Kidney (tissue), 14 donors: ENCODE results near the gene NPRL2. TPM values are rescaled to one million over a fixed set of nuclear protein-coding genes. Genes with fewer than 3 reads are reported as not detected.
A peak's percentile ranks its signal among the peaks of the same experiment; 100 is the strongest.

Experiments
- DNase-seq, 5 donors: peaks; one replicate each; pipeline ENCODE4 v3.0.0-alpha.2; 2013 to 2020
- FAIRE-seq: peaks from 2 replicates; lab custom pipeline; 2012; peaks lifted over from hg19 to GRCh38; lab: Jason Lieb, UNC
- H3K27ac ChIP-seq, 2 donors: one replicate each; pipeline ENCODE4 v1.7.0; 2013; ENCODE audit warnings: low read depth in 2 of 2, low read length in 2 of 2, inconsistent platforms in 1 of 2
- H3K27me3 ChIP-seq: one replicate; pipeline ENCODE4 v1.7.1; 2013; ENCODE audit warnings: low read length, inconsistent platforms; ENCODE audit not compliant: control insufficient read depth, insufficient read depth
- H3K36me3 ChIP-seq, 3 donors: one replicate each; pipeline versions ENCODE4 v1.7.0 to v1.7.1; 2013; ENCODE audit warnings: low read length in 3 of 3, control low read depth in 1 of 3, inconsistent platforms in 1 of 3; ENCODE audit not compliant: insufficient read depth in 3 of 3, control insufficient read depth in 2 of 3
- H3K4me1 ChIP-seq, 3 donors: one replicate each; pipeline versions ENCODE4 v1.7.0 to v1.7.1; 2013; ENCODE audit warnings: low read length in 3 of 3, inconsistent platforms in 1 of 3, low read depth in 1 of 3; ENCODE audit not compliant: control insufficient read depth in 2 of 3, insufficient read depth in 2 of 3
- H3K4me3 ChIP-seq, 3 donors: one replicate each; pipeline versions ENCODE4 v1.7.0 to v1.8.1; 2013; ENCODE audit warnings: low read length in 3 of 3, control low read depth in 1 of 3, inconsistent platforms in 1 of 3
- H3K9ac ChIP-seq, 3 donors: one replicate each; pipeline versions ENCODE4 v1.7.0 to v1.7.1; 2013; ENCODE audit warnings: low read length in 3 of 3, control low read depth in 1 of 3, inconsistent platforms in 1 of 3
- H3K9me3 ChIP-seq, 3 donors: one replicate each; pipeline versions ENCODE4 v1.7.0 to v1.7.1; 2013; ENCODE audit warnings: low read length in 3 of 3, control low read depth in 1 of 3, inconsistent platforms in 1 of 3; ENCODE audit not compliant: control insufficient read depth in 2 of 3, insufficient read depth in 1 of 3
- CTCF ChIP-seq: IDR thresholded peaks from 3 replicates; pipeline ENCODE4 v1.5.1; 2012; ENCODE audit warnings: mild to moderate bottlenecking, moderate library complexity, borderline replicate concordance; ENCODE audit not compliant: insufficient read depth; ENCODE audit errors: extremely low read depth
- intact Hi-C: fragments of 100-400 bp; cut with DNase I; formaldehyde crosslinking; loops from one replicate; pipeline ENCODE4 v1.11.1; 2022
- polyA plus RNA-seq: library from polyadenylated mRNA; stranded (reverse); fragments of 350-450 nt; fragmentation: Illumina TruSeq; extraction: RNeasy Lipid Tissue Mini Kit (QIAGEN cat#74804); gene quantifications from one replicate; pipeline ENCODE4 v1.2.3, GENCODE V29; 2014; ENCODE audit warnings: low read depth, low replicate concordance; ENCODE audit not compliant: insufficient read depth
- total RNA-seq: library from RNA; stranded (reverse); fragmentation: NEBNext Ultra II Directional; extraction: Animal tissue kit (Norgen Biotek cat#: 25700); gene quantifications from one replicate; pipeline ENCODE4 v1.2.1, GENCODE V29; 2021
- donor health status: control.
- donor health status: control.
- donor health status: control.
- donor health status: control.
- donor health status: control.
- donor health status: DM: yes; HTN: yes; CAD: no.
- donor health status: Normal renal cell carcinoma (clear cell type).

Gene NPRL2
- total and polyA plus RNA-seq, 2 donors from 2014 or later: 23.5 to 39.8 TPM

- intact Hi-C loops: no loop called here
- FAIRE-seq: peak; percentile 73
Observed at GRCh38 chr3:50337175-50337861, 13.3 kb downstream of the NPRL2 start.

GRCh38 chr3:50336452-50337174, 14.0 kb downstream of the NPRL2 start:
- H3K9ac ChIP-seq: peak overlapping the region; percentile 55 to 94 (median 90)
- peak overlapping the region; percentile 72 to 84 (median 78) for H3K4me3 ChIP-seq
- H3K36me3 ChIP-seq: peaks cover 0 to 6% (median 4%) of the 10 kb centered on the region in 3 donors
- DNase-seq (peak in 1 of 5 donors; percentile 51), FAIRE-seq (no peak)
- H3K9me3 ChIP-seq: no peaks in the 10 kb centered on the region
- H3K27ac ChIP-seq: peak overlapping the region; percentile 90 to 94
- intact Hi-C loops: no loop called here
- H3K4me1 ChIP-seq: peaks cover 2 to 27% (median 14%) of the 10 kb centered on the region in 3 donors
- no peak for TF ChIP-seq CTCF
- H3K27me3 ChIP-seq: no peaks in the 10 kb centered on the region

More at GRCh38 chr3:50337175-50337861, 13.3 kb downstream of the NPRL2 start:
- H3K4me1 ChIP-seq: peaks cover 2 to 27% (median 14%) of the 10 kb centered on the region in 3 donors
- TF ChIP-seq CTCF: no peak
- peak overlapping the region; percentile 57 to 94 (median 90) for H3K9ac ChIP-seq
- H3K27me3 ChIP-seq: no peaks in the 10 kb centered on the region
- peak overlapping the region; percentile 72 to 84 (median 78) for H3K4me3 ChIP-seq
- peak overlapping the region; percentile 90 to 94 for H3K27ac ChIP-seq
- no peaks in the 10 kb centered on the region for H3K36me3 ChIP-seq
- DNase-seq: peak; percentile 99 to 100 (median 99)
- no peaks in the 10 kb centered on the region for H3K9me3 ChIP-seq

GRCh38 chr3:50334339-50335075, 16.1 kb downstream of the NPRL2 start:
- H3K27me3 ChIP-seq: no peaks in the 10 kb centered on the region
- DNase-seq: no peak
- H3K4me3 ChIP-seq: peak overlapping the region in 2 of 3 donors; percentile 0 to 1
- peaks cover 2 to 25% (median 14%) of the 10 kb centered on the region in 3 donors for H3K4me1 ChIP-seq
- intact Hi-C loops: no loop called here
- no peak for TF ChIP-seq CTCF
- FAIRE-seq: no peak
- peaks cover 4 to 27% (median 19%) of the 10 kb centered on the region in 3 donors for H3K36me3 ChIP-seq
- no peaks in the 10 kb centered on the region for H3K9me3 ChIP-seq
- peak overlapping the region in 1 of 3 donors; percentile 24 for H3K9ac ChIP-seq
- peak overlapping the region; percentile 71 to 86 for H3K27ac ChIP-seq
